ENCODE results near the gene S100Z.
A peak's percentile ranks its signal among the peaks of the same experiment; 100 is the strongest.
"Not testable (repeated sequence)": the region's sequence is repeated elsewhere in the genome, so short reads cannot be mapped to it uniquely, and the experiment has no call there.

S100Z gene

DNA sequence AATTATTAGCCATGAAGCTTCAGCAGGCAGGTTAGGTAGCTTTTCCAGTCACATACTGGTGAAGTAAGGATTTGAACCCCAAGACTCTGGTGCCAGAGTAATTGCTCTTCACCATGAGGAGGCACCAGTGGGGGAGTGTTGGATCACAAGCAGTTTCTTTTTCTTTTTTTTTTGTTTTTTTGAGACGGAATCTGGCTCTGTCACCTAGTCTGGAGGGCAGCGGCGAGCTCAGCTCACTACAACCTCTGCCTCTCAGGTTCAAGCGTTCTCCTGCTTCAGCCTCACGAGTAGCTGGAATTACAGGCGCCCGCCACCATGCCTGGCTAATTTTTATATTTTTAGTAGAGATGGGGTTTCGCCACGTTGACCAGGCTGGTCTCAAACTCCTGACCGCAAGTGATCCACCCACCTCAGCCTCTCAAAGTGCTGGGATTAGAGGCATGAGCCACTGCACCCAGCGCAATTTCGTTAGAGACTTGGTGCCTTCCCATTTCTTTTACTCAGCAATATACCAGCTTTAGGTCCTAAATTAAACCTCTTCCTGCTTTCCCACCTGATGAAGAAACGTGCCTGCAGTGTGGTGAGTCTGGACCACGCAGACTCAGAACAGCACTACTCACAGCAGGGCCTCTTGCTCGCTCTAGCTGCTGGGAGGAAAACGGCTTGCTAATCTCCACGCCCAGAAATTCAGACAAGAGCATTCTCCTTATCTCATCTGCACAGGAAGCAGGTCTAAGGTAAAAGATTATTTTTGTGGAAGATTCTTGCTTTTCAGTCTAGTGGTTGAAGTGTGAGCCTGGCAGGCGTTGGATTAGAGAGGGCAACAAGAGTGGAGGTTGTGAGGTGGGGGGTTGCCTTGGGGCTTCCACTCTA, at the start of gene S100Z:
Gene S100Z (plus strand): TSS at position 596 of the 873 bp plus-strand sequence. CDS start 25,346 bp downstream, outside the sequence.
- no peak for DNase-seq (ENCODE audit: low read depth)

DNA sequence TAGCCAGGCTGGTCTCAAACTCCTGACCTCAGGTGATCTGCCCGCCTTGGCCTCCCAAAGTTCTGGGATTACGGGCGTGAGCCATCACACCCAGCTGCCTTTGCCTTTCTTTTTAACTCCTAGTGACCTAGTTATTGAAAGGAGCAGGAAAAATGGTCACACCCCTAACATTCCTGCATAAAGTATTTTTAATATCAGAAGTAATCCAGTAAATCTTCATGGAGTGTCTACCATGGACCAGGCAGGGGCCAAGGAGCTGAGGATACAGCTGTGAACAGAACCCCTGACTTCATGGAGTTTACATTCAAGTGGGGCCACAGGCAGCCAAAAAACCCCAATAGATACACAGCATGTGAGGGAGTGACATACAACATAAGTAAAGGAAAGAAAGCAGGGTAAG, 49.2 kb upstream of the S100Z start:
- DNase-seq (ENCODE audit: low read depth) = no peak

DNA sequence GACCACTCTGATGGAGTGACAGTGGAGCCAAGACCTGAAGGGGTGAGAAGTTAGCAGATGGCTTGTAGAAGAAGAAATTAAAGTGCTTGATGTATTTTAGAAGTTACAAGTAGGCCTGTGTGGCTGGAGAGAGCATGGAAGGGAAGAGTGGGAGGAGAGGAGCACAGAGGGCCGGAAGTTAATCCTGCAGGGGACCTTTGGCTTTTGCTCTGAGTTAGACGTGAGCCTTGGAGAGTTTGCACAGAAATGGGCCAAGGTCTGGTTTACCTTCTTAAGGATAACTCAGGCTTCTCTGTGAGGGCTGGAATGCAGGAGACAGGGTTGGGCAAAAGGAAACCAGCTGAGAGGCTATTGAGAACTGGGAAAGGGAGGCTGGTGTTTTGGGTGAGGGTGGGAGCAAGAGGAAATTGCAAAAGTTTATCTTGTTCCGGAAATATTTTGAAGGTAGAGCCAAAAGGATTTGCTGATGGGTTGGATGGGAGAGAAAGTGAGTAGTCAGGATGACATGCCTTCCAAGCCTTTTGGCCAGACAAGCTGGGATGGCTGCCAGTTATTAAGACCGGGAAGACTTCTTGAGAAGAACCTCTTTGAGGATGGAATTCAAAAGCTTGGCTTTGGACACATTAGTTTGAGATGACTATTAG, 48.5 kb upstream of the S100Z start:
- no peak for DNase-seq (ENCODE audit: low read depth)

DNA sequence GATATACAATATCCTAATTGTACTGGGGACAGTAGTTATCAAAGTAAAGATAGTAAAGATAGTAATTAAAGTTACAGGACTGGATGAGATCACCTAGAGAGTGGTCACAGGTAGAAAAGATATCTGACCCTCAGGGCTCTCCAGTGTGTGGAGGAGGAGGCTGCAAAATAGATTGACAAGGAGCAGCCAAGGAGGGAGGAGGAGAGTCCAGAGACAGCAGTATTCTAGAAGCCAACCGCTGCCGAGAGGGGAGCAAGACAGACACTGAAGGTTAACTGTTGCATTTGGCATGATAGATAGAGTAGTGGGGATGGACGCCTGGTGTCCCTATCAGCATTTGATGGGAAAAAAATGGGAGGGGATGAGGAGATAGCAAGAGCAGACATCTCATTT, 48.0 kb upstream of the S100Z start:
- no peak for DNase-seq (ENCODE audit: low read depth)

DNA sequence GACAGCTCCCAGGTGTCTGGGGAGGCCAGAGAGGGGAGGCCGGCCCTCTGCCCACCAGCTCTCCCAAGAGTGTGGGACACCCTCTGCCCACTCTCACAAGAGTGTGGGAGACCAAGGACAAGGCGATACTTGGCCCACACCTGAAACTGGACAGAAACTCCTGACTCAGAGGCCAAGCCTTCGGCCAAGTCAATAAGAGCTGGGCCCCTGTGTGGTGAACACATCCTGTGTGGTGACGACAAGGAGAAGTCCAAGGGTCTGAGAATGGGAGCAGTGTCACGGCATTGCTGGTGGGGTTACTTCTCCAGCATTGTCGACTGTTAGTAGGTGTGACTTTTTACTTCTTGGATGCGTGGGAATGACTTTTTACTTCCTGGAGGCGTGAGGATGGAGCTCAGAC, 45.5 kb upstream of the S100Z start:
- no peak for DNase-seq (ENCODE audit: low read depth)

DNA sequence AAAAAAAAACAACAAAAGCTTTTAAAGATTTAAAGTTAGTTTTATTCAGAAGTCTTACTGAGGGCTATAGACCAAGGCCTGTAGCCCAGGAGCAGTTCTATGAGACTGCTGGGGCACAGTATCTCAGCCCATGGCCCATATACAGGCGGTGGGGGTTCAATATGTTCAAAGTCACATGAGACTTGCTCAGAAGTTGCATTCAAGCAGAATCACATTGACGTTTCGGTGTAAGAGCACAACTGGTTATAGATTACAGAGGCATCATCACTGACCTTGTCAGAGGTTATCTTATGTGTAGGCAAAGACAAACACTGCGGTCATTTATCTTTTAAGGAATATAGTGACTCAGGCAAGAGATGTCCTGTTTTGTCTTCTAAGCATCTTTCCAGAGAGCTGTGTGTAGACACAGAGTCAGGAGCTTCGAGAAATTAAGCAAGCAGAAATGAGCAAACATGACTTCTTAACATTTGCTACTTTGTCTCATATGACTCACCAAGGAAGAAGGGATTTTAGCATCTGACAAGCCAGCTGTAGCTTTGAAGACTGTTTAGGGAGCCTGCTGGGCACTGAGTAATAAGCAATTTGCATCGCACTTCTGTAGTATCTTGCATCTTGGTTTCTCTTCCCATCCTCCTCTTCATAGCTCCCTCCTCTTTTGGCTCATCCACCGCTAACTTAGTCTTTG, 43.9 kb upstream of the S100Z start:
- DNase-seq (ENCODE audit: low read depth) = peak; percentile 78

DNA sequence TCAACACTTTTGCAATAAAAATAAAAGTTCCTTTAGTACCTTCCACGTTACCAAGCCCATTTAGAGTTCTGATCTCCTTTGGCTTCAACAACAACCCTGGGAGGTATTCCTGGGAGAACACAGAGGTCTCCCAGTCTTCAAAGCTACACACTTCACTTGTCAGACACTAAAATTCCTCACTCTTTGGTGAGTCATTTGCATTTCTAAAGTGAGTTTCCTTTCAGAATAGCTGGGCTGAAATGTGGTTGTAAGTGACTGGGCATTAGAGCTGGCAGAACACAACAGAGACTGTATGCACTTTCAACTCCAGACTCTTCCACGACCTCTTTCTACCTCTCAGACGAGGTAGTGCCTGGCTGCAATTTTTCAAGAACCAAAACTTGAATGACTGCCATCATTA, 42.5 kb upstream of the S100Z start:
- no peak for DNase-seq (ENCODE audit: low read depth)

DNA sequence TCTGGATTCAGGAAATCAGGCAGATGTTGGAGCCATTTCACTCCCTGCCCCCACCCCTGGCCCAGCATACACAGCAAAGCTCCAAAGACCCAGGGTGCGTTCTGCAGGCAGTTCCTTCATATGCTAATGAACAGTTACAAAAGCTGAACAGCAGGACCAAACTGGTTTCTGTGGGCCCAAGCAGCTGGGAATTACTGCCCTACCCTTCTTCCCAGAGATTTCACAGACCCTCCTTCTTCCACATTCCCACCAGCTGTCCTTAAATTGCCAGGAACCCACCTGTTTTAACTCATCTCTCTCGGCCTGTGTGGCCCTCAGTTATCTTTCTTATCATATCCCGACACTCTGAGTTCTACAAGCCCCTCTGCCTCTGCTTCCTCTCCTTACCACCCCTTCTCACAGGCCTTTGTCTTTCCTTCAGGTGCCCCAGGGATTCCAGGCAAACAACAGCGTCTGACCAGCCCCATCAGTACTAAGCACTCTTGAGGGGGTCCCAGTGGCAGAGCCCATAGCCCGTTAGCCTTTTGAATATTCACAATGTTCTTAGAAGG, 41.6 kb upstream of the S100Z start:
- no peak for DNase-seq (ENCODE audit: low read depth)

DNA sequence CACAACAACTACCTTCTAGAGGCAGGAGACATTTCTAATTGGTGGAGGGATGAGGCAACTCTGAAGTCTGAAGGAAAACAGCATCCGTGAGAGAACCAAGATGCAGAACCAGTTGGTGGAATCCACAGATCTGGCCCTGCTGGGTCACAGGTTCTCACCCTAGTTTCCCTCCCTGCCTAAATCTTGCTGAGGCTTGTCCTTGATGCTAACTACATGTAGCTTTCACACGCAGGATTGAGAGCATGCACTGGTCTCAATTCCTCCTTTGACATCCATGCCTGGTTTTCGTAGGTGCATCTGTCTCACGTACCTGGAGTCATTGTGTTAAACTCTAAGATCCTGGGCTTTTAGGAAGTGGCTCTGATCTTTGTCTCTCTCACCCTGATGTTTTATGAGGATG, 40.7 kb upstream of the S100Z start:
- DNase-seq (ENCODE audit: low read depth) = no peak

DNA sequence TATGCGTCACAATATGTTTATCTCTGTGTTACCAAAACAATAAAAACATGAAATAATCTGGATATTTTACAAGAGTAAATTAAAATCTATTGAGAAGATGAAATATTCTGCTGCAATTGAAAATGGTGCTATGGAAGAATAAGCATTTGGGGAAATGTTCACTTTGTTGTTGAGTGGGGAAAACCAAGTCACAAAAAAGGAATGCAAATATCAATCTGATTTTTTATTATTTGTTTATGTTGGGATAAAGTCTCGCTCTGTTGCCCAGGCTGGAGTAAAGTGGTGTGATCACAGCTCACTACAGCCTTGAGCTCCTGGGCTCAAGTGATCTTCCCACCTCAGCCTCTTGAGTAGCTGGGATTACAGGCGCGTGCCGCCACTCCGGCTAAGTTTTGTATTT, 39.6 kb upstream of the S100Z start:
- no peak for DNase-seq (ENCODE audit: low read depth)

DNA sequence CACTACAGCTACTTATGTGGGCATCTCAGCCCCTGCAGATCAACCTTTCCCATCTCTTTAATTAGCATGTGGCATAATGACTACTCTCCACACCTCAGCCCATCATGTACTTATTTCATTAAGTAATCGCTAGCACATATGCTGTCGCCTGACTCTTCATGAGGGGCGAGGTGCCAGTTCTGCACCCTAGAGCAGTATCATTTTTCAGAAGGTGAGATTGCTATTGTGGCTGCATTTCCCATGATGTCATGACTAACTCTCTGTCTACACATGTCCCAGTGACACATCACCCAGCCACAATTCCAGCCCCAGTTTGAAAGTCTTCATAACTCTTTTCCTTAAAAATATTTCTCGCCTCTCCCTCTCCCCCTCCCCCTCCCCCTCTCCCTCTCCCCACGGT, 38.6 kb upstream of the S100Z start:
- no peak for DNase-seq (ENCODE audit: low read depth)

DNA sequence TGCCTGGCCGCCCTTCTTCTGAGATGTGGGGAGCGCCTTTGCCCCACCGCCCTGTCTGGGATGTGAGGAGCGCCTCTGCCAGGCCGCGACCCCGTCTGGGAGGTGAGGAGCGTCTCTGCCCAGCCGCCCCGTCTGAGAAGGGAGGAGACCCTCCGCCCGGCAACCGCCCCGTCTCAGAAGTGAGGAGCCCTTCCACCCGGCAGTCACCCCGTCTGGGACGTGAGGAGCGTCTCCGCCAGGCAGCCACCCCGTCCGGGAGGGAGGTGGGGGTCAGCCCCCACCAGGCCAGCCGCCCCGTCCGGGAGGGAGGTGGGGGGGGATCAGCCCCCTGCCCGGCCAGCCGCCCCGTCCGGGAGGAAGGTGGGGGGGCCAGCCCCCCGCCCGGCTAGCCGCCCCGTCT, 37.6 kb upstream of the S100Z start:
- DNase-seq (ENCODE audit: low read depth) = not testable (repeated sequence)

DNA sequence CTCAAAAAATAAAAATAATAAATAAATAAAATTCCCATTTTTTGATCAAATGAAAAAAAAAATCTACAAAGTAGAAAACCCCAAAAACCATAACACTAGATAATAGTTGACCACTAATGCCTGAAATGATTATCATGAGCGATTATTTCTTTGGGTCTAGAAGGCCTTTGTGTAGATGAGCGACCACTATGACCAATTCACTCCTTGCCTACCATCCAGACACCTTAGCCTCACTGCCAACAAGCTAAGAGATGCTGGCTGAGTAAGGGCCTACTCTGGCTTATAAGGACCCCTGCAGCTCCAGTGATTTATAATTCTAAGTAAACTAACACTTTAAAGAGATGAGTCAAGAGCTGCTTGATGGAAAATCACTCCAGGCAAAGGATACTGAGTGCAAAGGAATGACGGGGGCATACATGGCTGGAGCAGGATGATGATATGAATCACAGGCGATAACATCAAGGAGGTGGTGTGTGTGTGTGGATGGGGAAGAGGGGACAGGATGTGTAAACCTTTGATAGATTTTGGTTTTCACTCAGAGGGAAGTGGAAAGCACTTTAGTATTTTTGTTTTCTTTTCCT, 35.7 kb upstream of the S100Z start:
- no peak for DNase-seq (ENCODE audit: low read depth)

DNA sequence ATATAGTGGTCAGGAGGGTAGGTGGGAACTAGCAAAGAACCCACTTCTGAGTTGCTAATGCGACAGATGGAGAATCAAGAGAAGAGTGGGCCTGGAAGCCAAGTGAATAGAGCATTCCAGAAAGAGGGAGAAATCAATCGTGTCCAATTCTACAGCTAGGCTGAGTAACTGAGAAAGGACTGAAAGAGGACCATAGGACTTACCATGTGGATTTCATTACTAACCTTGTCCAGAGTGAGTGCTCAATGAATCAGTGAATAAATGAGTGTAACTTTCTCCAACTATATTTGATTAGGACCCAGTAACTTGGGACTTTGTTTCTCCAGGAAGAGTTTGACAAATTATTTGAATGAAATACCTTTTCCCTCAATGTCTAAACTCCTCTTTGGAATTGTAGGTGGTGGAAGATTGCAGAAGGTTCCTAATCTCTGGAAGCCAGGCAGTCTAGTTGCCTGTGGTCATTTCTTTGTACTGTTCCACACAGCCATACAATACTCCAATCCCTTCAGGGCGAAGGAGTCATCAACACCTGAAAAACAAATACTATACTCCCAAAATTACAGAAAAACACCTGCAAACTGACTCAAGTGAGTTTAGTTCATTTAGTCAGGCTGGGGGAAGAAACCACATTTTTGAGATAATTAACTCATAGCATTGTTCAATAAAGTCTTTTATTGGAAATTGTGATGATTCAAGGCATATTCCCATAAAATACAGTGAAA, 33.5 kb upstream of the S100Z start:
- DNase-seq (ENCODE audit: low read depth) = no peak

DNA sequence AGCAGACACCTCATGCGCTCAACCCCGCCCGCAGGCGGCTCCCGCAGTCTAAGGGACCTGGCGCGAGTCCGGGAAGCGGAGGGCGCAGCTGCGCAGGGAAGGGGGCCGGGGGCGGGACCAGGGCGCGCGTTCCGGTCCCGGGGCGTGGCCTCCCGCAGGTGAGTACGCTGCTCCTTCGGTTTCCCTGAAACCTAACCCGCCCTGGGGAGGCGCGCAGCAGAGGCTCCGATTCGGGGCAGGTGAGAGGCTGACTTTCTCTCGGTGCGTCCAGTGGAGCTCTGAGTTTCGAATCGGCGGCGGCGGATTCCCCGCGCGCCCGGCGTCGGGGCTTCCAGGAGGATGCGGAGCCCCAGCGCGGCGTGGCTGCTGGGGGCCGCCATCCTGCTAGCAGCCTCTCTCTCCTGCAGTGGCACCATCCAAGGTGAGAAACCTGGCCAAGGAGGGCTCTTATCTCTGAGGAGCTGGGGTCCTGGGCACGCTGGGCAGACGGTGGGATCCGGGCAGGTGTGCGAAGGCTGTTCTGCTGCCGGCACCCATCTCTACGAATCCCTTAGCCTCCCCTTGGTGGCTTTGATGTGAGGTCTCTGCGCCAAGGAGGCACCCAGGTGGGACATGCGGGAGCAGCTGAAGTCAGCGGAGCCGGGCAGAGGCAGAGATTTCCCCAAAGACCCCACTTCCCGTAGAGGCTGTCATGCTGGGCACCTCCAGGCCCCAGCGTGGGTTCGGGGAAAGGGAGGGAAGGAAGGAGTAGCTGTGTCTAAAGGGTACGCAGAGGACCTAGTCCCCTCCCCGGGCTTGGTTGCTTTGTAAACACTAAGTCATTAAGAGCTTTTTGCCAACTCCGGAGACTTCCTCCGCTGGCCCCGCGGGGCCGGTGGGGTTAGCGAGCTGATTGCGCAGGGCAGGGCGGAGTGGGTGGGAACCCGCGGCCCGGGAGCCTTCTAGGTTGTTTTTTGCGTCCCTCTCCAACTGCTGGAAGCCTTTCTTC, 30.7 kb upstream of the S100Z start, which contains the start of gene F2RL1:
Gene F2RL1 (plus strand): TSS at position 187 of the 988 bp plus-strand sequence. CDS start 153 bp downstream, at position 340.
- no peak for DNase-seq (ENCODE audit: low read depth)

DNA sequence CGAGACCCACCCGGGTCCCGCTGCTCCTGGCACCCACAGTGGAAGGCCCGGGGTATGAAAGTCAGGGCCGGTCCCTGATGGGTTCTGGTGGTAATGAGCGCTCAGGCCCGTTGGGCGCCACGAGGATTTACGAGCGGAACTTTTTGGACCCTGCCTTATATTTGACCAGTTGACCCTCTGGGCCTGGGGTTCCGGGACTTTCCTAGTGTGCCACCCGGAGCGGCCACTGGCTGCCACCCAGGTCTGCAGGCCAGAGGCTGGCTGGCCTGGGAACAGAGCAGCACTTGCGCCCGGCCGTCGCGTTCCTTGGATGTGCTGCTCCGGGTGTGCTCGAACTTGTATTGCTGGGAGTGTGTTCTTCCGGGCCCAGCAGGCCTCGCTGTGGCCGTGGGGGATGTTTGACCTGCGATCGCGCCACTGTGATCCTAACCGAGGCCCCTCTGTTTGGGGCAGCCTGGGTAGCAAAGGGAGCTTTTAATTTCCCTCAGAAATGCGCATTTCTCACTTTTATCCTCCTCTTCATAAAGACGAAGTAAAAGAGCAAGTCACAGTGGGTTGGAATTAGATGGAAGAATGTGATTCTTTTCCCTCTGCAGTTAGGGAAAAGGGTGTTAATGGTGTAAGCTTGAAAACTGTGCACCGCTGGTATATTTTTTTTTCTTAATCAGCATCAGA, 29.8 kb upstream of the S100Z start:
- no peak for DNase-seq (ENCODE audit: low read depth)

DNA sequence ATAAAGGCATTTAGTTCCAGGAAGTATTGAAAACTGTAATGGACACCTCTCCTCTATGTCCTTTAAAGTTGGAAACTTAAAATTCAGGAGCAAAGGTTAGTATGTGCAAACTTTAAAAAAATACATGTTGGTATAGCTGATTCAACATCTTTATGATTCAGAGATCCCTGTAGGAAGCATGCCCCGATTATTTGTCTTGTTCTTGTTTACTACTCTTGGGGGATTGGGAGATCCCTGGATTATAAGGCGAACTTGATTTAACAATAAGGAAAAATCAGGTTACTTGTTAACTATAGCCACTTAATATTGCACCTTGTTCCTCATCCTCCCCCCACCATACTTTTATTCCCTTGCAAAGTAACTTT, 29.3 kb upstream of the S100Z start:
- DNase-seq (ENCODE audit: low read depth) = no peak

DNA sequence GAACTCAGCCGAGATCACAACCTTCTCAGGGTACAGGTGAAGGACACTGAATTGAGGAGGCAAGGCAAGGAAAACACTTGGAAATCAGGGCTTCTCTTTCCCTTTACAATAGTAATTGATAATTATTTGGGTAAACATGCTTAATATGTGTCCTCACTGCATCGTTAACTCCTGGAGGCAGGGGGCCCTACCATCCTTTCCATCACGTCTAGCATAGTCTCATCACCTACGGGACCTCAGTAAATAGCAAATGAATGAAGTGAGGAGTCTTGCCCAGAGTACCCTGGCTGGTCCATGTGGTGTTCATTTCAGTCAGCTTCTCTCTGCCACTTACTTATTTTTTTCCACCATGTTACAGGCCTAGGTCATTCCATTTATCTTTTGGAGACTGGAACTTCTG, 28.7 kb upstream of the S100Z start:
- no peak for DNase-seq (ENCODE audit: low read depth)

DNA sequence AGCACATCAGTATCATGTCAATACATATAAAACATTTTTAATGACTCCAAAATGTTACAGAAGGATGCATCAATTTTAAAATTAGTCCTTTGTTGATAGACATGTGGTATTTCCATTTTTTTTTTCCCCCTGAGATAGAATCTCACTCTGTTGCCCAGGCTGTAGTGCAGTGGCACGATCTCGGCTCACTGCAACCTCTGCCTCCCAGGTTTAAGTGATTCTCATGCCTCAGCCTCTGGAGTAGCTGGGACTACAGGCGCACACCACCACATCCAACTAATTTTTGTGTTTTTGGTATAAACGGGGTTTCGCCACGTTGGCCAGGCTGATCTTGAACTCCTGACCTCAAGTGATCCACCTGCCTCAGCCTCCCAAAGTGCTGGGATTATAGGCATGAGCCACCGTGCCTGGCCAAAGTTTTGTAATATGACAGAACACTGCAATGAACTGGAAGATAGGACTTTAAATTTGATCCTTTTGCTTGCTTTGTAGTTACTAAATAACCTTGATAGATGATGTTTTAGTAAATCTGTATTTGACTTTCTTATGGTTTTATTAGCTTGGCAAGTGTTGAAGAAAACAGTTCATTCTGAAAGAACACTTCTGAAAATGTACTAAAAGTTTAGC, 27.6 kb upstream of the S100Z start:
- DNase-seq (ENCODE audit: low read depth) = not testable (repeated sequence)

Measured in fibroblast of the conjunctiva (primary cell).